HepG2 (cell line): ENCODE data around the gene TOR4A. TPM values are rescaled to one million over a fixed set of nuclear protein-coding genes. Genes with fewer than 3 reads are reported as not detected.

Experiments used
- ATAC-seq: fragments of 200-7000 bp; cut with Tn5 transposase; 3 replicates; pipeline ENCODE4 v1.9.1; 2020; ENCODE audit warnings: mild to moderate bottlenecking, moderate library complexity
- BruUV-seq: library from RNA; stranded (reverse); fragments of 400-500 nt; replicated peaks from 2 replicates; lab custom pipeline; 2021; lab: Mats Ljungman, UMichigan
- CTCF ChIA-PET: fragments of 300-600 bp; formaldehyde crosslinking; extraction: SDS; loops from one replicate; lab custom pipeline; 2021; ENCODE audit warnings: low total read pairs, inconsistent platforms, low intra/inter-chr PET ratio; lab: Yijun Ruan, JAX
- POLR2A ChIA-PET: fragments of 350-600 bp; sonication (Branson Sonifier 250); formaldehyde crosslinking; loops from one replicate; lab custom pipeline; 2020; ENCODE audit warnings: antibody characterized with exemption, inconsistent platforms; lab: Yijun Ruan, JAX
- DNase-seq: peaks from one replicate; pipeline ENCODE4 v3.0.0-alpha.2; 2015; ENCODE audit warnings: low spot score
- FAIRE-seq: peaks from 3 replicates; lab custom pipeline; 2011; peaks lifted over from hg19 to GRCh38; lab: Jason Lieb, UNC
- H2AFZ ChIP-seq: one replicate; pipeline ENCODE4 v1.6.1; 2011; ENCODE audit warnings: low read length, inconsistent platforms
- H3K27ac ChIP-seq: fragments of 300-600 bp; 3 replicates; pipeline ENCODE4 v1.8.0; 2011; ENCODE audit warnings: mixed run types, mild to moderate bottlenecking, mixed read lengths, low read length, inconsistent platforms; ENCODE audit not compliant: insufficient read depth; ENCODE audit errors: extremely low read length
- H3K27me3 ChIP-seq, 2 experiments: fragments of 200-600 bp in 1 of 2; 2 replicates in 1 of 2; 3 replicates in 1 of 2; pipeline versions ENCODE4 v1.6.0 to v1.8.0; 2011; ENCODE audit warnings: low read length in 2 of 2, mild to moderate bottlenecking in 2 of 2, moderate library complexity in 2 of 2, inconsistent platforms in 1 of 2; ENCODE audit not compliant: insufficient read depth in 2 of 2, control insufficient read depth in 1 of 2
- H3K36me3 ChIP-seq, 2 experiments: fragments of 200-600 bp in 1 of 2; replicated peaks in 1 of 2; 2 replicates in 1 of 2; 3 replicates in 1 of 2; pipeline versions ENCODE4 v1.5.1 to v1.8.0; 2011; ENCODE audit warnings: low read length in 2 of 2, inconsistent platforms in 1 of 2; ENCODE audit not compliant: insufficient read depth in 2 of 2, control insufficient read depth in 1 of 2
- H3K4me1 ChIP-seq: 2 replicates; pipeline ENCODE4 v1.5.1; 2012; ENCODE audit warnings: low read length, inconsistent platforms; ENCODE audit not compliant: insufficient read depth
- H3K4me2 ChIP-seq: 2 replicates; pipeline ENCODE4 v1.6.0; 2011; ENCODE audit warnings: low read depth, low read length, inconsistent platforms
- H3K4me3 ChIP-seq, 3 experiments: fragments of 200-600 bp in 1 of 3; sonication (generic), shearing (Covaris generic) in 1 of 3; replicated peaks in 1 of 3; 2 replicates each; pipeline ENCODE4 v1.5.1; 2011 to 2016; ENCODE audit warnings: low read length in 3 of 3, inconsistent platforms in 2 of 3, low read depth in 2 of 3, mild to moderate bottlenecking in 2 of 3, control low read depth in 1 of 3, mixed read lengths in 1 of 3; ENCODE audit not compliant: insufficient read depth in 1 of 3
- H3K79me2 ChIP-seq: one replicate; pipeline ENCODE4 v1.6.1; 2011; ENCODE audit warnings: low read length, inconsistent platforms; ENCODE audit not compliant: insufficient read depth
- H3K9ac ChIP-seq: 2 replicates; pipeline ENCODE4 v1.6.0; 2011; ENCODE audit warnings: mild to moderate bottlenecking, low read depth, low read length, inconsistent platforms; ENCODE audit not compliant: insufficient read depth
- H3K9me3 ChIP-seq: 2 replicates; pipeline ENCODE4 v1.5.1; 2012; ENCODE audit warnings: mild to moderate bottlenecking, low read length
- H4K20me1 ChIP-seq: 2 replicates; pipeline ENCODE4 v1.6.0; 2011; ENCODE audit warnings: inconsistent platforms, mild to moderate bottlenecking, low read length, moderate library complexity; ENCODE audit not compliant: insufficient read depth
- POLR2AphosphoS2 ChIP-seq: IDR thresholded peaks from 2 replicates; pipeline ENCODE4 v1.6.1; 2011; ENCODE audit warnings: low read depth, low read length, improper control_type of control experiment
- RXRA ChIP-seq: sonication (generic); formaldehyde crosslinking; IDR thresholded peaks from 2 replicates; pipeline ENCODE4 v1.5.1; 2020; ENCODE audit warnings: missing genetic modification reagents
- WIZ ChIP-seq: sonication (generic); formaldehyde crosslinking; IDR thresholded peaks from 2 replicates; pipeline ENCODE4 v1.5.1; 2020; ENCODE audit warnings: mild to moderate bottlenecking, missing genetic modification reagents
- ZFX ChIP-seq: sonication (generic); formaldehyde crosslinking; IDR thresholded peaks from 2 replicates; pipeline ENCODE4 v1.4.0; 2020; ENCODE audit warnings: mild to moderate bottlenecking, low read depth, missing genetic modification reagents, moderate library complexity
- WGBS: methylation state at CpG from one replicate; pipeline ENCODE4 v1.1.6; 2017; ENCODE audit warnings: low lambda C conversion rate; 5-methylcytosine and 5-hydroxymethylcytosine counted together
- in situ Hi-C: cut with HindIII; loops from 2 replicates; pipeline ENCODE4 v1.10.0; 2017; ENCODE audit warnings: low pct_unique_long_range_greater_than_20kb; ENCODE audit not compliant: extremely low pct_ligation_motif_present
- intact Hi-C: fragments of 100-400 bp; cut with micrococcal nuclease; formaldehyde crosslinking; loops from one replicate; pipeline ENCODE4 v1.10.0; 2022; ENCODE audit not compliant: unreplicated experiment
- polyA plus RNA-seq, 8 experiments: library from polyadenylated mRNA; depleted of rRNA in 3 of 8; stranded (reverse) in 7 of 8; unstranded in 1 of 8; fragments of >200 nt; fragmentation: Illumina TruSeq in 4 of 8; extraction: Trizol in 4 of 8; gene quantifications; 2 replicates each; pipeline versions ENCODE4 v1.2.1 to v1.2.3, GENCODE V29; 2011 to 2016; ENCODE audit warnings: low read depth in 4 of 8, missing spikeins in 1 of 8, mixed read lengths in 1 of 8; ENCODE audit not compliant: insufficient read depth in 1 of 8
- total RNA-seq, 5 experiments: library from RNA; depleted of rRNA; stranded (reverse); fragments of >200 nt; fragmentation: Illumina TruSeq; extraction: Trizol; gene quantifications; 2 replicates each; pipeline ENCODE4 v1.2.3, GENCODE V29; 2016; ENCODE audit warnings: low read depth in 1 of 5
- TF ChIP-seq, protein P1 (sequence below), 2 experiments: sonication (generic) in 1 of 2; formaldehyde crosslinking in 1 of 2; IDR thresholded peaks; 2 replicates each; pipeline versions ENCODE4 v1.6.1 to v1.9.0; 2014 to 2022; ENCODE audit warnings: antibody characterized with exemption in 1 of 2, borderline replicate concordance in 1 of 2, inconsistent platforms in 1 of 2, low read depth in 1 of 2, missing genetic modification reagents in 1 of 2
- TF ChIP-seq, protein P2 (sequence below): sonication (generic); formaldehyde crosslinking; IDR thresholded peaks from 2 replicates; pipeline ENCODE4 v1.4.0; 2020; ENCODE audit warnings: missing genetic modification reagents
- TF ChIP-seq, protein P3 (sequence below): sonication (generic); formaldehyde crosslinking; IDR thresholded peaks from 2 replicates; pipeline ENCODE4 v1.5.0; 2020; ENCODE audit warnings: mild to moderate bottlenecking, missing genetic modification reagents

The TOR4A gene
- total and polyA plus RNA-seq, 2 of the 13 experiments (the other 11 are each of a cell fraction or from before 2014, with no cell fraction given) = 11.1 to 14.2 TPM

DNA sequence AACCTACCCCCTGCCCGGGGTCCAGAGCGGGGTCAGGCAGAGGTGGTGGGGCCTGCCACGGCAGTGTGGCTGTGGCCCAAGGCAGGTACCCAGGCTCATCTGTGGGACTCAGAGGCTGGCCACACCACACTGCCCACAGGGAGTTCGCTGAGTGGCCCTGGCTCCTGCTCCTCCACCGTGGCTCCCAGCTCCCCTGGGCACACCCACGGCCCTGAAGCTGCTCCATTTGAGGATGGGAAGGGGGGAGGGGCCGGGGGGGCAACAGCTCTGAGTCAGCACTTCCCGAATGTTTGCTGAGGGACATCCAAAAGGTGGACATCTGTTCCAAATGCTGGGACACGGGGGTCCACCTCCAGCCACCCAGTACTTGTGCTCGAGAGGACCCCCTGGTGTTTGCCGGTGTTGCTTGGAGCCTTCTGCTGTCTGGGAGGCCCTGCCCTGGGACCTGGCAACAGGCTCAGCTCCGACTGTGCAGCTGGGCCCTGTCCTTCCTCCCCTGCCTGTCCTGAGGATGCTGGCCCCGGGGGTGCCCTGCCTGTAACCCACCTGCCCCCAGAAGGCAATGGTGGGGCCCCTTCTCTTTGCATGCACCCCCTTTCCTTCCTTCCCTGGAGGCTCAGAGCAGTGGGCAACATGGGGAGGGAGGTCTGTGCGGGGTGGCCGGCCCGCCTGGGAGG is 27.0 kb downstream of the TOR4A start (continued):
- TF ChIP-seq, protein P1, sequence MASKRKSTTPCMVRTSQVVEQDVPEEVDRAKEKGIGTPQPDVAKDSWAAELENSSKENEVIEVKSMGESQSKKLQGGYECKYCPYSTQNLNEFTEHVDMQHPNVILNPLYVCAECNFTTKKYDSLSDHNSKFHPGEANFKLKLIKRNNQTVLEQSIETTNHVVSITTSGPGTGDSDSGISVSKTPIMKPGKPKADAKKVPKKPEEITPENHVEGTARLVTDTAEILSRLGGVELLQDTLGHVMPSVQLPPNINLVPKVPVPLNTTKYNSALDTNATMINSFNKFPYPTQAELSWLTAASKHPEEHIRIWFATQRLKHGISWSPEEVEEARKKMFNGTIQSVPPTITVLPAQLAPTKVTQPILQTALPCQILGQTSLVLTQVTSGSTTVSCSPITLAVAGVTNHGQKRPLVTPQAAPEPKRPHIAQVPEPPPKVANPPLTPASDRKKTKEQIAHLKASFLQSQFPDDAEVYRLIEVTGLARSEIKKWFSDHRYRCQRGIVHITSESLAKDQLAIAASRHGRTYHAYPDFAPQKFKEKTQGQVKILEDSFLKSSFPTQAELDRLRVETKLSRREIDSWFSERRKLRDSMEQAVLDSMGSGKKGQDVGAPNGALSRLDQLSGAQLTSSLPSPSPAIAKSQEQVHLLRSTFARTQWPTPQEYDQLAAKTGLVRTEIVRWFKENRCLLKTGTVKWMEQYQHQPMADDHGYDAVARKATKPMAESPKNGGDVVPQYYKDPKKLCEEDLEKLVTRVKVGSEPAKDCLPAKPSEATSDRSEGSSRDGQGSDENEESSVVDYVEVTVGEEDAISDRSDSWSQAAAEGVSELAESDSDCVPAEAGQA (IDR thresholded peaks at IDR 0.05; ENCODE audit: low read depth) = no peak
- TF ChIP-seq, protein P1 (CRISPR knock-in tag; IDR thresholded peaks at IDR 0.05; ENCODE audit: borderline replicate concordance) = no peak
- no peak for TF ChIP-seq POLR2AphosphoS2
- TF ChIP-seq, all 625 proteins: peak for 2

GRCh38 chr9:137305060-137305797 is 27.7 kb downstream of the TOR4A start:
- no peaks in the 10 kb centered on the region for H3K79me2 ChIP-seq
- H3K4me2 ChIP-seq = peak overlapping the region; percentile 49
- H3K4me3 ChIP-seq = peak overlapping the region in 1 of 3 experiments; percentile 28; a peak in 1 of 6 replicates
- H3K27me3 ChIP-seq = peaks cover 17 to 71% of the 10 kb centered on the region in 2 experiments
- FAIRE-seq (no peak), DNase-seq (no peak), ATAC-seq (peak; percentile 55)
- no peak overlapping the region for H2AFZ ChIP-seq
- ChIA-PET CTCF (no interaction called here), POLR2A (no interaction called here)
- H3K27ac ChIP-seq = no peak overlapping the region
- no peak overlapping the region for H3K9ac ChIP-seq
- H3K36me3 ChIP-seq = no peaks in the 10 kb centered on the region
- H4K20me1 ChIP-seq = no peaks in the 10 kb centered on the region
- no TSS peak for BruUV-seq
- intact Hi-C loops = loop anchor here (10.0 kb wide), 1 partner anchor 100 kb away; no protein-coding TSS in a partner anchor
- peaks cover 55% of the 10 kb centered on the region for H3K4me1 ChIP-seq
- H3K9me3 ChIP-seq = no peaks in the 10 kb centered on the region
- WGBS = 65% methylated on average over 11 of the region's 36 CpGs
- in situ Hi-C loops = no loop called here
- TF ChIP-seq WIZ = no peak
- peak; percentile 47; the same call in 1 of the 2 replicates for TF ChIP-seq RXRA
- TF ChIP-seq, protein P2, sequence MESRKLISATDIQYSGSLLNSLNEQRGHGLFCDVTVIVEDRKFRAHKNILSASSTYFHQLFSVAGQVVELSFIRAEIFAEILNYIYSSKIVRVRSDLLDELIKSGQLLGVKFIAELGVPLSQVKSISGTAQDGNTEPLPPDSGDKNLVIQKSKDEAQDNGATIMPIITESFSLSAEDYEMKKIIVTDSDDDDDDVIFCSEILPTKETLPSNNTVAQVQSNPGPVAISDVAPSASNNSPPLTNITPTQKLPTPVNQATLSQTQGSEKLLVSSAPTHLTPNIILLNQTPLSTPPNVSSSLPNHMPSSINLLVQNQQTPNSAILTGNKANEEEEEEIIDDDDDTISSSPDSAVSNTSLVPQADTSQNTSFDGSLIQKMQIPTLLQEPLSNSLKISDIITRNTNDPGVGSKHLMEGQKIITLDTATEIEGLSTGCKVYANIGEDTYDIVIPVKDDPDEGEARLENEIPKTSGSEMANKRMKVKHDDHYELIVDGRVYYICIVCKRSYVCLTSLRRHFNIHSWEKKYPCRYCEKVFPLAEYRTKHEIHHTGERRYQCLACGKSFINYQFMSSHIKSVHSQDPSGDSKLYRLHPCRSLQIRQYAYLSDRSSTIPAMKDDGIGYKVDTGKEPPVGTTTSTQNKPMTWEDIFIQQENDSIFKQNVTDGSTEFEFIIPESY (CRISPR knock-in tag) = peak; percentile 88
- peak; percentile 49; the same call in 1 of the 2 replicates for TF ChIP-seq ZFX (CRISPR knock-in tag)
- TF ChIP-seq, protein P3, sequence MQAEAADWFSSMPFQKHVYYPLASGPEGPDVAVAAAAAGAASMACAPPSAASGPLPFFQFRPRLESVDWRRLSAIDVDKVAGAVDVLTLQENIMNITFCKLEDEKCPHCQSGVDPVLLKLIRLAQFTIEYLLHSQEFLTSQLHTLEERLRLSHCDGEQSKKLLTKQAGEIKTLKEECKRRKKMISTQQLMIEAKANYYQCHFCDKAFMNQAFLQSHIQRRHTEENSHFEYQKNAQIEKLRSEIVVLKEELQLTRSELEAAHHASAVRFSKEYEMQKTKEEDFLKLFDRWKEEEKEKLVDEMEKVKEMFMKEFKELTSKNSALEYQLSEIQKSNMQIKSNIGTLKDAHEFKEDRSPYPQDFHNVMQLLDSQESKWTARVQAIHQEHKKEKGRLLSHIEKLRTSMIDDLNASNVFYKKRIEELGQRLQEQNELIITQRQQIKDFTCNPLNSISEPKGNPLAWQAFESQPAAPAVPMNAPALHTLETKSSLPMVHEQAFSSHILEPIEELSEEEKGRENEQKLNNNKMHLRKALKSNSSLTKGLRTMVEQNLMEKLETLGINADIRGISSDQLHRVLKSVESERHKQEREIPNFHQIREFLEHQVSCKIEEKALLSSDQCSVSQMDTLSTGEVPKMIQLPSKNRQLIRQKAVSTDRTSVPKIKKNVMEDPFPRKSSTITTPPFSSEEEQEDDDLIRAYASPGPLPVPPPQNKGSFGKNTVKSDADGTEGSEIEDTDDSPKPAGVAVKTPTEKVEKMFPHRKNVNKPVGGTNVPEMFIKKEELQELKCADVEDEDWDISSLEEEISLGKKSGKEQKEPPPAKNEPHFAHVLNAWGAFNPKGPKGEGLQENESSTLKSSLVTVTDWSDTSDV (CRISPR knock-in tag) = no peak
